Liver (tissue), 9 donors: ENCODE data around the gene CFL1. TPM values are rescaled to one million over a fixed set of nuclear protein-coding genes. Genes with fewer than 3 reads are reported as not detected.

Source experiments
- DNase-seq: peaks from one replicate; pipeline ENCODE4 v3.0.0-alpha.2; 2017; ENCODE audit warnings: low spot score
- H3K27ac ChIP-seq, 2 donors: one replicate each; pipeline ENCODE4 v1.7.0; 2013; ENCODE audit warnings: inconsistent platforms in 2 of 2, low read length in 2 of 2, control low read depth in 1 of 2, low read depth in 1 of 2, mild to moderate bottlenecking in 1 of 2
- H3K27me3 ChIP-seq, 4 donors: one replicate each; pipeline versions ENCODE4 v1.6.1 to v1.7.0; 2013; ENCODE audit warnings: low read length in 3 of 4, inconsistent platforms in 1 of 4, mild to moderate bottlenecking in 1 of 4, moderate library complexity in 1 of 4; ENCODE audit not compliant: control insufficient read depth in 4 of 4, insufficient read depth in 4 of 4
- H3K36me3 ChIP-seq, 4 donors: one replicate each; pipeline versions ENCODE4 v1.6.1 to v1.7.0; 2013; ENCODE audit warnings: low read length in 3 of 4, mild to moderate bottlenecking in 3 of 4, low read depth in 1 of 4, moderate library complexity in 1 of 4; ENCODE audit not compliant: control insufficient read depth in 4 of 4, insufficient read depth in 3 of 4
- H3K4me1 ChIP-seq, 4 donors: one replicate each; pipeline versions ENCODE4 v1.6.1 to v1.7.0; 2013; ENCODE audit warnings: low read length in 3 of 4, mild to moderate bottlenecking in 3 of 4, moderate library complexity in 1 of 4; ENCODE audit not compliant: control insufficient read depth in 4 of 4, insufficient read depth in 4 of 4
- H3K4me3 ChIP-seq, 3 donors: one replicate each; pipeline versions ENCODE4 v1.6.1 to v1.7.0; 2013; ENCODE audit warnings: low read length in 3 of 3, control low read depth in 1 of 3, low read depth in 1 of 3, mild to moderate bottlenecking in 1 of 3
- H3K9ac ChIP-seq, 2 donors: one replicate each; pipeline ENCODE4 v1.7.0; 2013; ENCODE audit warnings: low read length in 2 of 2, mild to moderate bottlenecking in 2 of 2, moderate library complexity in 2 of 2, control low read depth in 1 of 2, low read depth in 1 of 2
- H3K9me3 ChIP-seq, 4 donors: one replicate each; pipeline versions ENCODE4 v1.6.1 to v1.7.0; 2013; ENCODE audit warnings: low read length in 3 of 4; ENCODE audit not compliant: control insufficient read depth in 4 of 4
- ATF3 ChIP-seq: IDR thresholded peaks from 2 replicates; pipeline ENCODE4 v1.6.1; 2016; ENCODE audit warnings: antibody characterized with exemption
- CTCF ChIP-seq: fragments of 150-350 bp; IDR thresholded peaks from 2 replicates; pipeline ENCODE4 v1.5.1; 2017; ENCODE audit warnings: improper control_type of control experiment, low read depth, low read length; ENCODE audit not compliant: missing input control
- EGR1 ChIP-seq, 2 donors: IDR thresholded peaks; 2 replicates each; pipeline ENCODE4 v1.6.1; 2016 to 2018; ENCODE audit warnings: antibody characterized with exemption in 2 of 2, low read depth in 2 of 2
- FOXA1 ChIP-seq: IDR thresholded peaks from 2 replicates; pipeline ENCODE4 v1.6.1; 2016; ENCODE audit warnings: antibody characterized with exemption
- FOXA2 ChIP-seq: IDR thresholded peaks from 2 replicates; pipeline ENCODE4 v1.6.1; 2016; ENCODE audit warnings: antibody characterized with exemption
- GABPA ChIP-seq, 2 donors: IDR thresholded peaks in 1 of 2; conservative IDR thresholded peaks in 1 of 2; 2 replicates each; pipeline ENCODE4 v1.6.1; 2016; ENCODE audit warnings: antibody characterized with exemption in 2 of 2, mild to moderate bottlenecking in 1 of 2, moderate library complexity in 1 of 2
- HNF4A ChIP-seq, 2 donors: conservative IDR thresholded peaks; 2 replicates each; pipeline ENCODE4 v1.6.1; 2016; ENCODE audit warnings: antibody characterized with exemption in 2 of 2, mild to moderate bottlenecking in 2 of 2
- HNF4G ChIP-seq: IDR thresholded peaks from 2 replicates; pipeline ENCODE4 v1.6.1; 2016; ENCODE audit warnings: antibody characterized with exemption
- JUND ChIP-seq, 2 donors: IDR thresholded peaks; 2 replicates each; pipeline ENCODE4 v1.6.1; 2016; ENCODE audit warnings: antibody characterized with exemption in 2 of 2
- MAX ChIP-seq: IDR thresholded peaks from 2 replicates; pipeline ENCODE4 v1.6.1; 2016; ENCODE audit warnings: antibody characterized with exemption
- NR2F2 ChIP-seq: IDR thresholded peaks from 2 replicates; pipeline ENCODE4 v1.6.1; 2016; ENCODE audit warnings: antibody characterized with exemption
- RAD21 ChIP-seq, 2 donors: IDR thresholded peaks; 2 replicates each; pipeline ENCODE4 v1.6.1; 2016; ENCODE audit warnings: antibody characterized with exemption in 2 of 2, mild to moderate bottlenecking in 2 of 2
- REST ChIP-seq: IDR thresholded peaks from 2 replicates; pipeline ENCODE4 v1.6.1; 2016; ENCODE audit warnings: antibody characterized with exemption, mild to moderate bottlenecking
- RXRA ChIP-seq, 2 donors: IDR thresholded peaks; 2 replicates each; pipeline ENCODE4 v1.6.1; 2017 to 2018; ENCODE audit warnings: antibody characterized with exemption in 2 of 2, mild to moderate bottlenecking in 1 of 2
- SP1 ChIP-seq: IDR thresholded peaks from 2 replicates; pipeline ENCODE4 v1.6.1; 2018; ENCODE audit warnings: antibody characterized with exemption, mild to moderate bottlenecking
- TAF1 ChIP-seq: conservative IDR thresholded peaks from 2 replicates; pipeline ENCODE4 v1.6.1; 2016; ENCODE audit warnings: antibody characterized with exemption, mild to moderate bottlenecking
- YY1 ChIP-seq: IDR thresholded peaks from 2 replicates; pipeline ENCODE4 v1.6.1; 2016; ENCODE audit warnings: antibody characterized with exemption, mild to moderate bottlenecking
- ZBTB33 ChIP-seq: IDR thresholded peaks from 2 replicates; pipeline ENCODE4 v1.6.1; 2016; ENCODE audit warnings: antibody characterized with exemption
- WGBS: extraction: QIAGEN DNeasy Blood & Tissue Kit; methylation state at CpG from one replicate; pipeline ENCODE4 v1.1.7; 2013; 5-methylcytosine and 5-hydroxymethylcytosine counted together
- polyA plus RNA-seq, 2 donors: library from polyadenylated mRNA; stranded (reverse) in 1 of 2; unstranded in 1 of 2; fragments of 200-250 nt in 1 of 2; fragments of >200 nt in 1 of 2; fragmentation: Nextera tagmentation in 1 of 2; extraction: Ambion mirVana in 1 of 2; gene quantifications; one replicate each; pipeline versions ENCODE4 v1.2.1 to v1.2.3, GENCODE V29; 2013 to 2015
- total RNA-seq, 2 donors: library from RNA; depleted of rRNA; stranded (reverse); fragments of >200 nt; gene quantifications; one replicate each; pipeline ENCODE4 v1.2.3, GENCODE V29; 2014
- donor health status: healthy.
- donor health status: healthy.
- donor health status: healthy.
- donor health status: healthy.
- donor health status: healthy.

Gene CFL1
- total and polyA plus RNA-seq, 4 donors, result 184 to 498 (median 282) TPM

GRCh38 chr11:65860278-65861164 is 2.5 kb upstream of the CFL1 start, which contains the start of gene MUS81:
TSS of gene MUS81 (plus strand) at chr11:65860433. CDS start at chr11:65860754, 321 bp downstream.
- no peaks in the 10 kb centered on the region for H3K9me3 ChIP-seq
- peak; percentile 99 for DNase-seq
- TF ChIP-seq RXRA (IDR thresholded peaks at IDR 0.05), result peak; percentile 63 to 65
- peak; percentile 57 to 93 for TF ChIP-seq GABPA (IDR thresholded peaks at IDR 0.05 in 1 of 2, conservative IDR thresholded peaks at IDR 0.05 in 1 of 2)
- TF ChIP-seq NR2F2, result peak; percentile 84
- TF ChIP-seq ZBTB33, result no peak
- TF ChIP-seq REST, result peak; percentile 83
- TF ChIP-seq RAD21 (IDR thresholded peaks at IDR 0.05), result peak; percentile 48 to 56
- peak; percentile 20 for TF ChIP-seq FOXA2
- TF ChIP-seq TAF1, result no peak
- TF ChIP-seq FOXA1, result peak; percentile 61
- TF ChIP-seq YY1, result peak; percentile 84
- peak in 1 of 2 donors; percentile 56 for TF ChIP-seq EGR1 (IDR thresholded peaks at IDR 0.05; ENCODE audit: low read depth in 2 of 2)
- no peak for TF ChIP-seq MAX
- no peak for TF ChIP-seq ATF3
- peak; percentile 31 to 69 for TF ChIP-seq JUND (IDR thresholded peaks at IDR 0.05)
- peak; percentile 49 to 50 for TF ChIP-seq HNF4A (conservative IDR thresholded peaks at IDR 0.05)
- TF ChIP-seq CTCF, result peak; percentile 79
- TF ChIP-seq HNF4G, result no peak
- peak; percentile 83 for TF ChIP-seq SP1
- peaks cover 10 to 43% (median 31%) of the 10 kb centered on the region in 4 donors for H3K4me1 ChIP-seq
- H3K27me3 ChIP-seq, result no peaks in the 10 kb centered on the region
- peak within 1 kb of the TSS; percentile 59 to 89 (median 84) for H3K4me3 ChIP-seq
- peak within 1 kb of the TSS; percentile 81 to 96 for H3K27ac ChIP-seq
- peak within 1 kb of the TSS; percentile 84 to 92 for H3K9ac ChIP-seq
- H3K36me3 ChIP-seq, result peaks cover 10 to 32% (median 26%) of the 10 kb centered on the region in 4 donors
- under 1% methylated on average over 78 of the region's 78 CpGs for WGBS
